OCI-LY7 (cell line): ENCODE results near the gene RGS2.

Source experiments
- EZH2phosphoT487 ChIP-seq: fragments of 200-600 bp; sonication (generic); IDR thresholded peaks from 2 replicates; pipeline ENCODE4 v1.6.1; 2018; ENCODE audit warnings: low read depth, borderline replicate concordance, mild to moderate bottlenecking, mixed run types, antibody characterized with exemption, low read length, moderate library complexity, mixed read lengths
- TF ChIP-seq, protein P1 (sequence below): fragments of 200-600 bp; sonication (generic); conservative IDR thresholded peaks from 2 replicates; pipeline ENCODE4 v1.5.1; 2014; ENCODE audit warnings: mild to moderate bottlenecking, antibody characterized with exemption, low read length, moderate library complexity, mixed read lengths

GRCh38 chr1:192808163-192808517 lies 699 bp upstream of the RGS2 start:
- TF ChIP-seq, protein P1, sequence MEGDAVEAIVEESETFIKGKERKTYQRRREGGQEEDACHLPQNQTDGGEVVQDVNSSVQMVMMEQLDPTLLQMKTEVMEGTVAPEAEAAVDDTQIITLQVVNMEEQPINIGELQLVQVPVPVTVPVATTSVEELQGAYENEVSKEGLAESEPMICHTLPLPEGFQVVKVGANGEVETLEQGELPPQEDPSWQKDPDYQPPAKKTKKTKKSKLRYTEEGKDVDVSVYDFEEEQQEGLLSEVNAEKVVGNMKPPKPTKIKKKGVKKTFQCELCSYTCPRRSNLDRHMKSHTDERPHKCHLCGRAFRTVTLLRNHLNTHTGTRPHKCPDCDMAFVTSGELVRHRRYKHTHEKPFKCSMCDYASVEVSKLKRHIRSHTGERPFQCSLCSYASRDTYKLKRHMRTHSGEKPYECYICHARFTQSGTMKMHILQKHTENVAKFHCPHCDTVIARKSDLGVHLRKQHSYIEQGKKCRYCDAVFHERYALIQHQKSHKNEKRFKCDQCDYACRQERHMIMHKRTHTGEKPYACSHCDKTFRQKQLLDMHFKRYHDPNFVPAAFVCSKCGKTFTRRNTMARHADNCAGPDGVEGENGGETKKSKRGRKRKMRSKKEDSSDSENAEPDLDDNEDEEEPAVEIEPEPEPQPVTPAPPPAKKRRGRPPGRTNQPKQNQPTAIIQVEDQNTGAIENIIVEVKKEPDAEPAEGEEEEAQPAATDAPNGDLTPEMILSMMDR, result no peak
- no peak for TF ChIP-seq EZH2phosphoT487
